Fibroblast of the aortic adventitia (primary cell): ENCODE results near the gene LYSMD1. TPM values are rescaled to one million over a fixed set of nuclear protein-coding genes. Genes with fewer than 3 reads are reported as not detected.

Experiments
- DNase-seq: peaks from one replicate; pipeline ENCODE4 v3.0.0-alpha.2; 2010; ENCODE audit warnings: low read depth
- H3K4me3 ChIP-seq: 2 replicates; pipeline ENCODE4 v1.5.1; 2011; ENCODE audit warnings: low read depth, mild to moderate bottlenecking, control low read depth, low read length, moderate library complexity
- total RNA-seq: library from RNA; depleted of rRNA; stranded (reverse); fragments of >200 nt; gene quantifications from 2 replicates; pipeline ENCODE4 v1.2.3, GENCODE V29; 2012; ENCODE audit warnings: low replicate concordance
- TF ChIP-seq, protein P1 (sequence below): IDR thresholded peaks from 2 replicates; pipeline ENCODE4 v1.5.1; 2011; ENCODE audit warnings: mild to moderate bottlenecking, low read length, control low read depth, inconsistent platforms; ENCODE audit not compliant: insufficient read depth

LYSMD1 gene
- total RNA-seq, 1 donor: 7.5 TPM

DNA sequence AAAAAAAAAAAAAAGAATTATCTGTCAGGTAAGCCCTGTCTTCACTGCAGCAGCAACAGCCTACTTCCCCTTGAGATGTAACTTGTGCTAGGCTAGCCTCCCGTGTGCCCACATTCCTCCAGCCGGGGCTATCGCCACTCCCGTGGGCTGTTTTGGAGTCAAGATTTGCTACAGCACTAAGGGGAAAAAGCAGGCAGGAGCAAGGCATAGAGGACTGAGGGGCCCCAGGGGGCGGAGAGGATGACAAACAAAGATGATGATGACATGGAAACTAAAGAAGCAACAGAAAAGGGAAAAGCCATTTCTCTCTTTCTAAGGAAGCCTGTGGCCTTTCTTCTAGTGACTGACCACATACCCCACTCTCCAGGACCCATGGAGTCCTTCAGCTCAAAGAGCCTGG is 7.4 kb downstream of the LYSMD1 start:
- TF ChIP-seq, protein P1, sequence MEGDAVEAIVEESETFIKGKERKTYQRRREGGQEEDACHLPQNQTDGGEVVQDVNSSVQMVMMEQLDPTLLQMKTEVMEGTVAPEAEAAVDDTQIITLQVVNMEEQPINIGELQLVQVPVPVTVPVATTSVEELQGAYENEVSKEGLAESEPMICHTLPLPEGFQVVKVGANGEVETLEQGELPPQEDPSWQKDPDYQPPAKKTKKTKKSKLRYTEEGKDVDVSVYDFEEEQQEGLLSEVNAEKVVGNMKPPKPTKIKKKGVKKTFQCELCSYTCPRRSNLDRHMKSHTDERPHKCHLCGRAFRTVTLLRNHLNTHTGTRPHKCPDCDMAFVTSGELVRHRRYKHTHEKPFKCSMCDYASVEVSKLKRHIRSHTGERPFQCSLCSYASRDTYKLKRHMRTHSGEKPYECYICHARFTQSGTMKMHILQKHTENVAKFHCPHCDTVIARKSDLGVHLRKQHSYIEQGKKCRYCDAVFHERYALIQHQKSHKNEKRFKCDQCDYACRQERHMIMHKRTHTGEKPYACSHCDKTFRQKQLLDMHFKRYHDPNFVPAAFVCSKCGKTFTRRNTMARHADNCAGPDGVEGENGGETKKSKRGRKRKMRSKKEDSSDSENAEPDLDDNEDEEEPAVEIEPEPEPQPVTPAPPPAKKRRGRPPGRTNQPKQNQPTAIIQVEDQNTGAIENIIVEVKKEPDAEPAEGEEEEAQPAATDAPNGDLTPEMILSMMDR: no peak
- no peak for DNase-seq
- no peak overlapping the region for H3K4me3 ChIP-seq

- no peak overlapping the region for H3K4me3 ChIP-seq
- no peak for DNase-seq
- TF ChIP-seq, protein P1: no peak
These were observed 8.6 kb downstream of the LYSMD1 start for GRCh38 chr1:151157067-151157531.

GRCh38 chr1:151156515-151156819 is 9.2 kb downstream of the LYSMD1 start, which contains the start of gene TNFAIP8L2:
TNFAIP8L2 (plus strand) TSS chr1:151156649; CDS start chr1:151158698, 2,049 bp downstream.
- TF ChIP-seq, protein P1: no peak
- H3K4me3 ChIP-seq: no peak within 1 kb of the TSS
- no peak for DNase-seq

- no peak overlapping the region for H3K4me3 ChIP-seq
- TF ChIP-seq, protein P1: no peak
- no peak for DNase-seq
These were observed 18.0 kb downstream of the LYSMD1 start for GRCh38 chr1:151147665-151148064.

GRCh38 chr1:151147132-151147503 is 18.6 kb downstream of the LYSMD1 start:
- TF ChIP-seq, protein P1: no peak
- peak overlapping the region; percentile 79 for H3K4me3 ChIP-seq
- DNase-seq: peak; percentile 28

DNA sequence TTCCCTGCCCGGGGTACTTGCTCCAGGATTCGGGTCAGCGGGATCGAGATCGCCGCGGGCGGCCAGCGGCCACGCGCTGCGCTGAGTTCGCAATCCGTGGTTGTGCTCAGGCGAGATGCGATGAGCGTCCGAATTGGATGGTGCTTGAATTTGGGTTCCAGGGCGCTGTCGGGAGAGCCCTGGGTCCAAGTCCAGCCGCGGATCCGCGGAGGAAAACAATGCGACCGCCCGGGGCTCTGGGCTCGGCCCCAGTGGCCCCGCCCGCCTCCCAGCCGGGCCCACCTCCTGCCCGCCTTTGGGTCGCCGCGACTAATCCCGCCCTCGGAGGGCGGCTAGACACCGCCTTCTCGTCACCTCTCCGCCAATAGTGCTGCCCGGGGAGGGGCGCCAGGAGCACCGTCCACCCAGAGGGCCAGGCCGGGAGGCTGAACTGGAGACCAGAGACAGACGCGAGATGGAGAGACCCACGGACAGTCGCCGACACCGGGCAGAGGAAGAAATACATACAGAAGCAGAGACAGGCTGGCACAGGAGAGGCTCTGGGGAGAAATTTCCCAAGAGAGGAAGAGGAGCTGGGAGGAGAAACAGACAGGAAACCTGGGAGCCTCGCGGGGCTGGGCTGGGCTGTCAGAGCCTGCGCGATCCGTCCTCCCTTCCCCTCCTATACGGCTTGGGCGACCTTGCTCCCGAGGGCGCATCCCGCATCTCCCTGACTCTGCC is 19.1 kb downstream of the LYSMD1 start, which contains the start of gene SEMA6C:
Gene SEMA6C (minus strand): TSS at position 220 of the 720 bp plus-strand sequence. CDS start 4,010 bp downstream, outside the sequence.
- peak within 1 kb of the TSS; percentile 79 for H3K4me3 ChIP-seq
- TF ChIP-seq, protein P1: no peak
- DNase-seq: peak; percentile 88
